ENCODE data around the gene HNRNPK. TPM values are rescaled to one million over a fixed set of nuclear protein-coding genes. Genes with fewer than 3 reads are reported as not detected.

The HNRNPK gene
- total RNA-seq, 4 donors from 2014 or later = 282 to 404 (median 349) TPM

- WGBS, 2 donors = 95 to 97% methylated on average over 1 of the region's 1 CpG
- no peak for DNase-seq (ENCODE audit: low spot score in 2 of 2)
- Histone ChIP-seq H3K9me3 (no peaks in the 10 kb centered on the region), H3K4me1 (no peaks in the 10 kb centered on the region), H3K36me3 (no peaks in the 10 kb centered on the region), H3K27ac (no peak overlapping the region), H3K27me3 (no peaks in the 10 kb centered on the region), H3K4me3 (no peak overlapping the region)
- TF ChIP-seq CTCF (IDR thresholded peaks at IDR 0.05) (no peak), POLR2A (IDR thresholded peaks at IDR 0.05) (no peak), EP300 (IDR thresholded peaks at IDR 0.05) (no peak)
These were observed 52.4 kb downstream of the HNRNPK start for GRCh38 chr9:83927591-83927990.

- no peaks in the 10 kb centered on the region for H3K36me3 ChIP-seq
- no peaks in the 10 kb centered on the region for H3K27me3 ChIP-seq
- H3K27ac ChIP-seq = peak within 1 kb of the TSS; percentile 92 to 99 (median 94)
- no peaks in the 10 kb centered on the region for H3K9me3 ChIP-seq
- TF ChIP-seq CTCF (IDR thresholded peaks at IDR 0.05) = peak in 4 of 5 experiments; percentile 39 to 87 (median 62)
- TF ChIP-seq EP300 (IDR thresholded peaks at IDR 0.05) = peak; percentile 76 to 91
- peak; percentile 43 to 88 for TF ChIP-seq POLR2A (IDR thresholded peaks at IDR 0.05)
- WGBS, 2 donors = 0 to 1% methylated on average over 37 to 73 of the region's 92 CpGs
- peaks cover 0 to 16% (median 7%) of the 10 kb centered on the region in 4 donors for H3K4me1 ChIP-seq
- peak within 1 kb of the TSS; percentile 62 to 91 (median 76) for H3K4me3 ChIP-seq
- DNase-seq (ENCODE audit: low spot score in 2 of 2) = peak; percentile 98 to 99
These were observed 58.9 kb downstream of the HNRNPK start, which contains the start of gene KIF27 for GRCh38 chr9:83920927-83921707. Gene KIF27 (minus strand): TSS chr9:83921432. CDS start chr9:83915591, 5,841 bp downstream.

- DNase-seq (ENCODE audit: low spot score in 2 of 2) = peak in 1 of 2 donors; percentile 20
- H3K9me3 ChIP-seq = no peaks in the 10 kb centered on the region
- TF ChIP-seq POLR2A (IDR thresholded peaks at IDR 0.05) = no peak
- TF ChIP-seq CTCF (IDR thresholded peaks at IDR 0.05) = peak in 2 of 5 experiments; percentile 4 to 12
- H3K36me3 ChIP-seq = no peaks in the 10 kb centered on the region
- H3K4me3 ChIP-seq = peak overlapping the region; percentile 62 to 91 (median 76)
- H3K27ac ChIP-seq = peak overlapping the region; percentile 92 to 99 (median 94)
- WGBS, 2 donors = 2% methylated on average over 16 of the region's 16 CpGs
- peaks cover 0 to 16% (median 7%) of the 10 kb centered on the region in 4 donors for H3K4me1 ChIP-seq
- no peaks in the 10 kb centered on the region for H3K27me3 ChIP-seq
These were observed 59.5 kb downstream of the HNRNPK start for GRCh38 chr9:83920469-83920926.

- TF ChIP-seq CTCF (IDR thresholded peaks at IDR 0.05) = no peak
- TF ChIP-seq POLR2A (IDR thresholded peaks at IDR 0.05) = no peak
- Histone ChIP-seq H3K36me3 (no peaks in the 10 kb centered on the region), H3K9me3 (no peaks in the 10 kb centered on the region), H3K27me3 (no peaks in the 10 kb centered on the region), H3K27ac (no peak overlapping the region), H3K4me3 (no peak overlapping the region), H3K4me1 (peaks cover 0 to 16% (median 7%) of the 10 kb centered on the region in 4 donors)
- WGBS, 2 donors = 97 to 98% methylated on average over 1 of the region's 1 CpG
- DNase-seq (ENCODE audit: low spot score in 2 of 2) = no peak
These were observed 60.9 kb downstream of the HNRNPK start for GRCh38 chr9:83919111-83919510.

Small RNA genes lying within 50 kb of the gene (small RNA-seq; reads per million reads assigned to genes)
- gene RF00019 = not detected

Other genes starting within 250 kb of the HNRNPK start
- gene GKAP1, start 162.4 kb downstream of the HNRNPK start, total RNA-seq = 10 to 100 TPM in 3 of 4 donors, 1 to 10 TPM in 1; 5.7 to 13.1 (median 11.6) TPM
- gene KIF27, start 58.8 kb downstream of the HNRNPK start, total RNA-seq = 10 to 100 TPM in 1 of 4 donors, 1 to 10 TPM in 3; 7.5 to 11.1 (median 9.9) TPM
- gene RMI1, start 590 bp upstream of the HNRNPK start, total RNA-seq = 1 to 10 TPM; 1.8 to 5.2 (median 2.6) TPM

Data from tibial nerve (tissue), 4 donors.